ENCODE measurements around the gene B9D1.

Gene B9D1

DNA sequence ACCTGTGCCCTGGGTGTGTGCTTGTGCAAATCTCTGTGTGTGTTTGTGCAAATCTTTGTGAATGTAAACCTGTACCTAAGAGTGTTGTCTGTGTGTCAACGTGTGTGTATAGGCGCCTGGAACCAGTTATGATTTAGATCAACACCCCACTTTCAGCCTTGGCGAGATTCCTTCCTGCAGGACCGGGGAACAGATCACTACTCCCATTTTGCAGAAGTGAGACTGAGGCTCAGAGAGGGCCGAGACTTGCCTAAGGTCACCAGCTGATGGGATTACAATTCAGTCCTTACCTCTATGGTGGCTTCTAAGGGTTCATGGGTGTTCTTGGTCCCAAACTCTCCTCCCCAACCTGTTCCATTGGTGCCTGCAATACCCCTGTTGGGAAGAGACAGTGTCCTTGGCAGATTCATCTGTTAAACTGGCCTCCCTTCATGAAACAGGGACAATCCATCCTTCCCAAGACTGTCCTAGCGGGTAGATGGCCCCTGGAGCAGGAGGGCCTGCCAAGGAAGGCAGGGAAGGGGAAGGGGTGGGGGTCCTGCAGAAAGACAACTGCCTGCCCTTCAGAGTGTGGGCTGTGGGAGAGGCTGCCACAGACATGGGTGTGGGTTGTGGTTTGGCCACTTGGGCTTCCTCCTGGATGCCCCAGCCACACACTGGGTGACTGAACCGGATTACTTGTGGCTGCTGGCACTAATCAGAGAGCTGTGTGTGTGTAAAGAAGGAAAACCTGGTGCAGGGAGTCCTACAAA, 8.9 kb upstream of the B9D1 start:
- H3K27ac Mint-ChIP-seq, result peak overlapping the region; percentile 37

DNA sequence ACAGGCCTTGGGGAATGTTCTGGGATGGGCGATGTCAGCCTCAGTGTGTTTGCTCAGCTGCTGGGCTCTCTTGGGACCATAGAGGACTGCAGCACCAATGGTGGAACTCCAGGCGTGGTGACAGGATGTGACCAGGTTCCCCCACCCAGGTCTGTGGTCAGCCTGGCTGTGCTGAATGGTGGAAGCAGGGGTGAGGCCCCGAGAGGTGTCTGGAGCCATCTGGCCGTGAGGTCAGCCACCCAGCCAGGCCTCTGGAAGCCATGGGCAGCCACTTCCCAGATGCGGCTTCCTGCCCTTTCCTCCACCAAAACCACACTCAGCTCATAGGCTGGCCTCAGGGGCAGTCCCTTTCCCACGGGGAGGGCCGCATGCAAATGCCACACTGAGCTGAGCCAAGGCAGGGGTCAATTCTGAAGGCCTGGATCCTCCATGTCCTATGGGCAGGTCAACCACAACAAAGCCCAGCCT, 8.0 kb upstream of the B9D1 start:
- ATAC-seq, result peak; percentile 70
- H3K36me3 Mint-ChIP-seq, result no peaks in the 10 kb centered on the region
- peak overlapping the region; percentile 84 for H3K27ac Mint-ChIP-seq
- DNase-seq (ENCODE audit: low spot score in 2 of 2), result no peak
- H3K4me3 Mint-ChIP-seq, result peak overlapping the region; percentile 59
- H3K9me3 Mint-ChIP-seq, result no peaks in the 10 kb centered on the region
- peaks cover 42% of the 10 kb centered on the region for H3K4me1 Mint-ChIP-seq

More for the DNA sequence above, 8.9 kb upstream of the B9D1 start:
- peak overlapping the region; percentile 59 for H3K4me3 Mint-ChIP-seq
- peaks cover 49% of the 10 kb centered on the region for H3K4me1 Mint-ChIP-seq
- H3K36me3 Mint-ChIP-seq, result no peaks in the 10 kb centered on the region
- DNase-seq (ENCODE audit: low spot score in 2 of 2), result no peak
- ATAC-seq, result no peak
- no peaks in the 10 kb centered on the region for H3K9me3 Mint-ChIP-seq

DNA sequence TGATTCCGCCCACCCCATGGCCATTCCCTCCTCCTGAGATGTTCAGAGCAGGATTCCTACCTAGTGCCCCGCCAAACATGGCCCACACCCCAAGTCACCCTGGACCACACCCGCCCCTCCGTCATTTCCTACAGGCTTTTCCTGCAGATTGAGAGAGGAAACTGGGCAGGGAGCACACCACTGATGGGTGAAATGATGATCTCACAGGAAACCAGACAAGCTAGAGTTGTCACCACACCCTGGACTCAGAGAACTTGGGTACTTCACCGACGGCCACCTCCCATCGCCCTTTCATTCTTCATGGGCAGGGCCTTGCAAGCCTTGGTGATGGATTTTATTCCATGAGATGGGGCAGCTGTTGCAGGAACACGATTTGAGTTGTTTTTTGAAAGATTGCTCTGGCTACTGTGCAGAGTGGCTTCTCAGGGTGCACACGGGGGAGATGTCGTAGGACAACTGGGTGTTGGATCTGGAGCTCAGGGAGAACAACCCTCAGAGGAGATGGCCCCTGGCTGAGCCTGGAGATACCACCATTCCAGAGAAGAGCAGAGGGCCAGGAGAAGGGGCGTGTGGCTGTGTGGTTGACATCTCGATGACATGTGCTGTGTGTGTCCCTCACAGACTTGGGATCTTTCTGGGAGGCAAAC, 7.4 kb upstream of the B9D1 start:
- Mint-ChIP-seq H3K4me1 (peaks cover 42% of the 10 kb centered on the region), H3K27ac (peak overlapping the region; percentile 84), H3K36me3 (no peaks in the 10 kb centered on the region), H3K4me3 (peak overlapping the region; percentile 59), H3K9me3 (no peaks in the 10 kb centered on the region)
- peak; percentile 83 for ATAC-seq
- DNase-seq (ENCODE audit: low spot score in 2 of 2), result no peak

DNA sequence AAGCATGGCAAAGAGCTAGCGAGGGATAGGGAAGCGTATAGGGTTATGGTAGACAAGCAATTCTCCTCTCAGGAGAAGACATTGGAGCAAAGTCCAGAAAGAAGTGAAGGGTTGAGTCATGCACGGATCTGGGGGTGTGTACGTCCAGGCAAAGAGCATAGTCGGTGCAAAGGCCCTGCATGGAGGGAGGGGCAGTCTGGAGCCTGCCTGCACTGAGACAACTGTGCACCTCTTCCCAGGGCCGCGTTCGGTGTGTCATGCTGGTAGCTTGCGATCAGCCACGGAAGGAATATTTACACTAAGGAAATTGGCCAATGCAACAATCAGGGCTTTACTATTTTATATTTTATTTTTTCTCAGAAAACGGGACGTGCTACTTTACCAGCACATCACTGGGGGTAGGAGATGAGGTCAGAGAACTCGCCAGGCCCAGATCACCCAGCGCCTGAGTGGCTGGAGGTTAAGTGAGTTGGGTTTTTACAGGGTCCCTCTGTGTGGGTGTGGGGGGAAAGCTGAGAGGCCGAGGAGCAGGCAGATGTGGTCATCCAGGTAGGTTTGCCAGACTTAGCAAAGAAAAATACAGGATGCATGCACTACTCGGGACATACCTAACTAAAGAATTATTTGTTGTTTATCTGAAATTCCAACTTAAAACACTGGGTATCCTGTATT, 6.7 kb upstream of the B9D1 start:
- no peak for ATAC-seq

DNA sequence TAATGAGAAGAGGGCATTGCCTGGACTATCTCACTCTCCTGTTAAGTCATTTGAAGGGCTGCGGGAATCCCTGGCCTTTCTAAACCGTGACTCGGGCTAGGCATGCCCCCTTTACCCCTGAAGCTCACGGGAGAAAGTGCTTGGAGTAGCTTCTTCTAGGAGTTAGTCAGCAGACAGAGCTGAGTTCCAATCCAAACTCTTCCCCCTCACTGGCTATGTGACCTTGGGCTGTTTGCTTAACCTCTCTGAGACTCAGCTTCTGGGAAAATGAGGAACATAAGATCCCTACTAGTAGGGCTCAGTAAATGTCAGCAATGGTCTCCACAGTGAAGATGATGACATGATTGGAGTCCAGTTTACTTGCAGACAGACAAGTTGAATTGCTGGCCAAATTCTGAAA, 5.7 kb upstream of the B9D1 start:
- H3K27ac Mint-ChIP-seq, result no peak overlapping the region
- ATAC-seq (no peak), DNase-seq (ENCODE audit: low spot score in 2 of 2) (no peak)
- H3K4me1 Mint-ChIP-seq, result peaks cover 42% of the 10 kb centered on the region
- H3K4me3 Mint-ChIP-seq, result no peak overlapping the region
- no peaks in the 10 kb centered on the region for H3K9me3 Mint-ChIP-seq
- no peaks in the 10 kb centered on the region for H3K36me3 Mint-ChIP-seq

More for the DNA sequence above, 6.7 kb upstream of the B9D1 start:
- Mint-ChIP-seq H3K4me1 (peaks cover 42% of the 10 kb centered on the region), H3K27ac (peak overlapping the region; percentile 84), H3K36me3 (no peaks in the 10 kb centered on the region), H3K4me3 (no peak overlapping the region), H3K9me3 (no peaks in the 10 kb centered on the region)
- no peak for DNase-seq (ENCODE audit: low spot score in 2 of 2)

DNA sequence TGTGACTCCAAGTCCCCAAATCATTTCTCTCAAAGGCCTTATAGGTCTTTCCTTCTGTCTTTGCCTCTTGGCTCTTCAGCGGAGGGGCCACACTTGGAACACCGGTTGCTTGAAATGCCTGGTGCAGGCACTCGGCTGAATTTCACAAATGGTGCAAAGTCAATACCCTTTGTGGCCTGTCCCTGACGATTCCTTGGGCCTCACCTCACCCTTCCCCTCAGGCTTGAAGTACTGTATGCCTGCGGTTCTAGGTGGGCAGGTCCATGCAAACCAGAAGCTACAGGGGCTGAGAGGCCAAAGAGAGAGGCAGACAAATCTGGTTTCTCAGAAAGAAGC, 4.1 kb upstream of the B9D1 start:
- DNase-seq (ENCODE audit: low spot score in 2 of 2), result no peak
- no peak for ATAC-seq
- Mint-ChIP-seq H3K4me1 (peaks cover 31% of the 10 kb centered on the region), H3K4me3 (no peak overlapping the region), H3K27ac (no peak overlapping the region), H3K9me3 (no peaks in the 10 kb centered on the region), H3K36me3 (no peaks in the 10 kb centered on the region)

DNA sequence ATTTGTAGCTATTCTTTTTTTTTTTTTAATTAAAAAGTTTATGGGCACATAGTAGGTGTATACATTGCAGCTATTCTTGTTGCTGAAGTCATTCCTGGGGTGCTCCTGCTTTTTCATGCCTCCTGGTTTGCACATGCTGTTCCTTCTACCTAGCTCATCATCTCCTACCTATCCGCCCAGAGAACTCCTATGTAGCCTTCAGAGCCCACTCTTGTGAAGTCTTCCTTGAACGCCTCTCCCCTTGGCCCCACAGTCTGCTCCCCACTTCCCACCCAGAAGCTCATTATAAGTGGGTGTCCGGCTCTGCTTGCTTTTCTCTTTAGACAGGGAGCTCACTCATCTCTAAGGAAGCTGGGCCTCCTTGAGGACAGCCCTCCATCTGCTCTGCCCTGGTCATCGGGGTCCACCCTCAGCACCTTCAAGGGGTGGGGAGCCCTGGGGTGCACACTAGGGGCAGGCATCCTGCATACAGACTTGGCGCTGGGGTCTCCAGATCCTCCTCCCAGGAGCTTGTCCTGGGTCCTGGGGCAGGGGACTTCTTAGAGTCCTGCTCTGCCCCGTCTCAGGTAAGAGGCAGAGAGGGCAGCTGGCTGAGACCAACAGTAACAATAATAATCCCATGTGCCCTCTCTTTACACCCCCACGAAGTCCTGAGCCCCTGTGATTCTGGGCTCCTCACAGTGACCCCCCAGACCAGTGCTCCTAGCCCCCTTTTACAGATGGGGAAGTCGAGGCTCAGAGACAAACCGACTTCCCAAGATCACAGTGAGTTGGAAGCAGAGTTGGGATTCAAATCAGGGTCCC, 3.5 kb upstream of the B9D1 start:
- ATAC-seq (no peak), DNase-seq (ENCODE audit: low spot score in 2 of 2) (no peak)
- no peaks in the 10 kb centered on the region for H3K36me3 Mint-ChIP-seq
- peaks cover 31% of the 10 kb centered on the region for H3K4me1 Mint-ChIP-seq
- no peaks in the 10 kb centered on the region for H3K9me3 Mint-ChIP-seq
- H3K4me3 Mint-ChIP-seq, result no peak overlapping the region
- no peak overlapping the region for H3K27ac Mint-ChIP-seq

DNA sequence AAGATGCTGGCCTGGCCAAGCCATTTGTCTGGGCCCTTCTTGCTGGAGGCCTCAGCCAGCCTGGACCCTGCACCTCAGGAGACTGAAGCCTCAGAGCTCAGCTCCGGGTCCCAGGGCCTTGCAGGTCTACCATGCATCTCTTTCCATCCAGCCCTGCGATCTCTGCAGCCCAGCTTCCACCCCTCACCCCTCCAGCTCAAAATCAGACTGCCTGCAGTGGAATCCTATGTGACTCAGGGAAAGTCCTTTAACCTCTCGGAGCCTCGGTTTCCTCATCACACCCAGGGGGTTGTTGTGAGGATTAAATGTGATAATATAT, 2.9 kb upstream of the B9D1 start:
- ATAC-seq, result no peak
- Mint-ChIP-seq H3K9me3 (no peaks in the 10 kb centered on the region), H3K4me3 (no peak overlapping the region), H3K36me3 (no peaks in the 10 kb centered on the region), H3K27ac (no peak overlapping the region), H3K4me1 (peaks cover 27% of the 10 kb centered on the region)
- DNase-seq (ENCODE audit: low spot score in 2 of 2), result no peak

DNA sequence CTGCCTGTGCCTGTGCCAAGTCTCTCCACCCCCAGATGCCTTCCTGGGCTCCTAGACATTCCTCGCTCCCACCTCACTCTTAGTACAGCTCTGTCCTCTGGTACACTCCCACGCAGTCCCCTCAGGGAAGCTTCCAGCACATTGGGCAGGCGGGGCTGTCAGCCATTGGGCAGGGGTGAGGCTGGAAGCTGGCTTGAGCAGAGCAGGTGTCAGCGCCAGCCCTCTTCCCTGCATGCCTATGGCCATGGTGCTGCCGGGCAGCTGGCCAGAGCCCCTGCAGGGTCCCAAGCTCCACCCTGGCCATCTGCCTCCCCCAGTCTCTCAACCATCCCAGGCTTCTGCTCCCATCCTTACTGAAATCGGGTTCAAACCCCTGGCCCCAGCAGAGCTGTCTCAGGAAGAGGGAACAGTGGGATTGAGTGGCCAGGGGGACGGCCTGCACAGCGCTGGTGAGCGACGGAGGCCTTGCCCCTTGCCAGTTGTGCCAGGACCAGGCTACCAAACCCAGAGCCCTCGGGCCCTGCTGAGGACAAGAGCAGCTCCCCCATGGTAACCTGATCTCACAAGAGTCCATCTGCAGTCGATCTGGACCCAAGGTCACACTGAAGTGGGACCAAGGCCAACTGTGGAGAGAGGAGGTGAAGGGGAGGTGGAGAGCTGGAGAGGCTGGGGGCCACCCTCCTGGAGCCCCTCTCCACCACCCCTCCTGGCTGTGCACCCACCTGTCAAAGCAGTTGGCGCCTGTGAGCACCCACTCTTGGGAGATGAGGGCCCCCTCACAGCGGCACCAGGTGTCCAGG, 2.4 kb upstream of the B9D1 start:
- Mint-ChIP-seq H3K27ac (no peak overlapping the region), H3K9me3 (no peaks in the 10 kb centered on the region), H3K4me1 (peaks cover 21% of the 10 kb centered on the region), H3K4me3 (no peak overlapping the region), H3K36me3 (no peaks in the 10 kb centered on the region)
- DNase-seq (ENCODE audit: low spot score in 2 of 2), result no peak
- ATAC-seq, result no peak

DNA sequence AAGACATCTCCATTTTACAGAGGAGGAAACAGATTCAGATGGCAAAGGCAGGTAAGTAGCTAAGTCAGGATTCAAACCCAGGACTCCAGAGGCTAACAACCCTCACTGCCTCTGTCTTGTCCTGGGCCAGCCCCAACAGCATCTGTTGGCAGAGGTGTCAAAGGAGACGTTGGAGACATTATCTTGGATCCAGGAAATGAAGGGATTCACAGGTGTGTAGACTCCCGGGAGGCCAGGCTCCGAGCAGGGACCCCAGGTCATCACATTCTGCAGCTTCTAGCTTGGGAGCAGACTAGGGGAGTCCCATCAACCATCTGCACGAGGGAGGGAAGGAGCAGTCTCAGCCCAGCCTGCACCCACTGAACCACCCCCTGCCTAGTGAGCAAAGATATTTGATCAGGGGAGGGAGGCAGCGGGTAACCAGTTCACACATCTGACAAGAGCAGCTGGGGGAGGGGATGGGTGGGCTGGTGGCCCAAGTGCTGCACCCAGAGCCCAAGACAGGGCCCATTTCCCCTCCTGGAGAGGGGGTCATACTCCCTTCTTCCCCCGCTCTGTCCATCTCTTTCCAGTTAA, 1.0 kb upstream of the B9D1 start:
- Mint-ChIP-seq H3K27ac (no peak overlapping the region), H3K36me3 (no peaks in the 10 kb centered on the region), H3K9me3 (no peaks in the 10 kb centered on the region), H3K4me1 (peaks cover 10% of the 10 kb centered on the region), H3K4me3 (peak overlapping the region; percentile 74)
- no peak for DNase-seq (ENCODE audit: low spot score in 2 of 2)
- ATAC-seq, result no peak

DNA sequence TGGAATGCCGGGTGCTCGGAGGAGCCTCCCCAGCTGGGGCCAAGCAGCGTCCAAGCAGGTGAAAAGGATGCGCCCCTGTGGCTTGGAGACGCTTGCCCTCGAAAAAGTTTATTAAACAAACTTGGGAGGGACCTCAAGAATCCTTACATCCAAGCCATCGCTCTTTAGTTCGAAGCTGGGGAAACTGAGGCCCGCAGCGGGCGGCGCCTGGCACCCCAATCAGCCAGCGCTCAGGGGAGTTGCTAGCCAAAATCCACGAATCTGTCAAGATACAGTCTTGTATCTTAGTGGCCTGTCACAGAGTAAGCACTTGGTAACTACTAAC, 553 bp upstream of the B9D1 start:
- ATAC-seq (no peak), DNase-seq (ENCODE audit: low spot score in 2 of 2) (no peak)
- peaks cover 10% of the 10 kb centered on the region for H3K4me1 Mint-ChIP-seq
- no peaks in the 10 kb centered on the region for H3K9me3 Mint-ChIP-seq
- H3K27ac Mint-ChIP-seq, result peak overlapping the region; percentile 46
- H3K36me3 Mint-ChIP-seq, result no peaks in the 10 kb centered on the region
- peak overlapping the region; percentile 74 for H3K4me3 Mint-ChIP-seq

DNA sequence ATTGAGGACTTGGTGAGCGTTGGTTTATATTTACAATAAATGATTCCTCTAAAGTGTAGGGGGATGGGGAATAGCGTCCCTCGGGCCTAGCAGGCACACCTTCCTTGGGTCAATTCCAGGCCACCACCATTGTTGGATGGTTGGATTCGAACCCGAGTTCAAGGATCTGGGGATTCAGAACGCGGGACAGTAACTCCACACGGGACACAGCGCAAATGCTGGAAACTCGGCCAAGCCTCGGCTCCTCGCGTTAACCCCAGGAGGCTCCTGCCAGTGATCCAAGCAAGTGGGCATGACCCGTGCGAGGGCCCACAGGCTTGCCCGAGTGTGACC, 613 bp downstream of the B9D1 start:
- Mint-ChIP-seq H3K36me3 (no peaks in the 10 kb centered on the region), H3K4me3 (peak overlapping the region; percentile 74), H3K9me3 (no peaks in the 10 kb centered on the region), H3K4me1 (peaks cover 10% of the 10 kb centered on the region), H3K27ac (peak overlapping the region; percentile 46)
- DNase-seq (ENCODE audit: low spot score in 2 of 2) (no peak), ATAC-seq (no peak)

DNA sequence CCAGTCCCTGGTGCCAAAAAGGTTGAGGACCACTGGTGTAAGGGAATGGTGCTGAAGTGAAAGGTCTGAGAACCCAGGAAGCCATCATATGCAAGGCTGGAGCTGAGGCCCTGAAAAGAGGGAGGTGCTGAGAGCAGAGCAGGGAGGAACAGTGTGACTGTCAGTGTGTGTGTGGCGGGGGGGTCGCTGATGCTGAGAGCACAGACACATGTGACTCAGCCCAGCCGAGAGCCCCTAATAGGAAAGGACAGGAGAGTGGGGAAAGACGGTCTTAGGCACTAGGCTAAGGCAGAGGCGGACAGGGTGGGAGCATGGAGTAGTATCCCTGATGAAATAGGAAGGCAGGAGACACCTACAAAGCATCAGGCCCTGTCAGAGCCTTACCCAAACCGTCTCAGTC, 1.2 kb downstream of the B9D1 start:
- peaks cover 10% of the 10 kb centered on the region for H3K4me1 Mint-ChIP-seq
- peak overlapping the region; percentile 74 for H3K4me3 Mint-ChIP-seq
- H3K27ac Mint-ChIP-seq, result no peak overlapping the region
- DNase-seq (ENCODE audit: low spot score in 2 of 2) (no peak), ATAC-seq (no peak)
- no peaks in the 10 kb centered on the region for H3K9me3 Mint-ChIP-seq
- H3K36me3 Mint-ChIP-seq, result no peaks in the 10 kb centered on the region

DNA sequence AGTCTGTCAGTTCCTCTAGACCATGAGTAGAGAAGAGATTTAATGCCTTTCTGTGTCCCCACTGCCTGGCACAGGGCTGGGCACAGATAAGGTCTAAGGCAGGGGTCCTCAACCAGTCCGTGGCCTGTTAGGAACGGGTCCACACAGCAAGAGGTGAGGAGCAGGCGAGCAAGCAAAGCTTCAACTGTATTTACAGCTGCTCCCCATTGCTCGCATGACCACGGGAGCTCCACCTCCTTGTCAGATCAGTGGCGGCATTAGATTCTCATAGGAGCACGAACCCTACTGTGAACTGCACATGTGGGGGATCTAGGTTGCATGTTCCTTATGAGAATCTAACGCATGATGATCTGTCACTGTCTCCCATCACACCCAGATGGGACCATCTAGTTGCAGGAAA, 1.8 kb downstream of the B9D1 start:
- DNase-seq (ENCODE audit: low spot score in 2 of 2) (no peak), ATAC-seq (no peak)
- Mint-ChIP-seq H3K4me1 (peaks cover 10% of the 10 kb centered on the region), H3K36me3 (no peaks in the 10 kb centered on the region), H3K4me3 (peak overlapping the region; percentile 74), H3K27ac (no peak overlapping the region), H3K9me3 (no peaks in the 10 kb centered on the region)

DNA sequence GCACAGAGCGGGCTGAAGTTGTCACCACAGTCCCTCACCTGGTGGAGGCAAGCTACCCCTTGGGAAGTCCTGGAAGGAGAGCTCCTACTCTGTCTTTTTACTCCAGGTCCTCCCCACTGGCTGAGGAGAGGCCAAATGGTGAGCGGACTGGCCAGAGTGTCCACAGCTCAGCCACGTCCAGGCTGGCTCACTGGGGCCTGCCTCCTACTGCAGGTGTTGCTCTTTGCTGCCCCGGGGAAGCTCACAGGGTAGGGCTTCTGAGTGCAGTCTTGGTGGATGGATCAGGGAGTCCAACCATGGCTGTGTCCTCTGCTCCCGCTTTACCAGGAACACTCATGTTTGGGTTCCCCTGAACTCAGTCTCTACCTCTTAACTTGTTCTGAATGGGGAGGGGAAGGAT, 2.7 kb downstream of the B9D1 start:
- ATAC-seq (no peak), DNase-seq (ENCODE audit: low spot score in 2 of 2) (no peak)
- H3K27ac Mint-ChIP-seq, result no peak overlapping the region
- H3K36me3 Mint-ChIP-seq, result no peaks in the 10 kb centered on the region
- H3K4me3 Mint-ChIP-seq, result no peak overlapping the region
- H3K9me3 Mint-ChIP-seq, result no peaks in the 10 kb centered on the region
- peaks cover 10% of the 10 kb centered on the region for H3K4me1 Mint-ChIP-seq
